Rectal smooth muscle tissue (tissue), 1 donor: ENCODE measurements around the gene PGAP1.

Source experiments
- H3K27ac ChIP-seq: one replicate; pipeline ENCODE4 v1.7.0; 2013; ENCODE audit warnings: low read depth, low read length, inconsistent platforms
- H3K27me3 ChIP-seq: one replicate; pipeline ENCODE4 v1.7.0; 2013; ENCODE audit warnings: low read length; ENCODE audit not compliant: control insufficient read depth, insufficient read depth
- H3K36me3 ChIP-seq: one replicate; pipeline ENCODE4 v1.7.0; 2013; ENCODE audit warnings: low read length; ENCODE audit not compliant: control insufficient read depth, insufficient read depth
- H3K4me1 ChIP-seq: one replicate; pipeline ENCODE4 v1.7.0; 2013; ENCODE audit warnings: low read length; ENCODE audit not compliant: control insufficient read depth, insufficient read depth
- H3K4me3 ChIP-seq: one replicate; pipeline ENCODE4 v1.7.0; 2013; ENCODE audit warnings: low read length
- H3K9ac ChIP-seq: one replicate; pipeline ENCODE4 v1.7.0; 2013; ENCODE audit warnings: low read length

Gene PGAP1

GRCh38 chr2:196939371-196939770, 12.9 kb upstream of the PGAP1 start:
- no peaks in the 10 kb centered on the region for H3K27me3 ChIP-seq
- H3K27ac ChIP-seq: no peak overlapping the region
- no peaks in the 10 kb centered on the region for H3K36me3 ChIP-seq
- no peaks in the 10 kb centered on the region for H3K4me1 ChIP-seq
- H3K9ac ChIP-seq: no peak overlapping the region
- no peak overlapping the region for H3K4me3 ChIP-seq

DNA sequence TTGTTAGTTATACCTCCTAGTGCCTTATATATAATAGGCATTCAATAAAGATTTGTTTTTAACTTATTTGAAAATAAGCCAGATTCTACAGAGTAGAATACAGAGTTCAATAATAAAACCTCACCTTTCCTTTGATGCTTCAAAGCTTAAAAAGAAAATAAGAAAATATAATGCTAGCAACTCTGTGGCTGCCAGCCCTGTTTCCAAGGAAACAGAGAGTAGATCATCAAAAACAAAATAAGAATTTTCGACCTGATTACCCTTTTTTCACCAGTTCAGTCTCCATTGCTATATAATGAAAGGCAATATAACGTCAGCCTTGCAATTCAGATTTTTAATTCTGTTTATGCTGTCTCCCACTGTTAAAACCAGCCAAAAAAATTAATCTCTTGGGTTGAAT, 8.9 kb upstream of the PGAP1 start:
- Histone ChIP-seq H3K4me3 (no peak overlapping the region), H3K27me3 (no peaks in the 10 kb centered on the region), H3K27ac (no peak overlapping the region), H3K9ac (no peak overlapping the region), H3K4me1 (no peaks in the 10 kb centered on the region), H3K36me3 (no peaks in the 10 kb centered on the region)

DNA sequence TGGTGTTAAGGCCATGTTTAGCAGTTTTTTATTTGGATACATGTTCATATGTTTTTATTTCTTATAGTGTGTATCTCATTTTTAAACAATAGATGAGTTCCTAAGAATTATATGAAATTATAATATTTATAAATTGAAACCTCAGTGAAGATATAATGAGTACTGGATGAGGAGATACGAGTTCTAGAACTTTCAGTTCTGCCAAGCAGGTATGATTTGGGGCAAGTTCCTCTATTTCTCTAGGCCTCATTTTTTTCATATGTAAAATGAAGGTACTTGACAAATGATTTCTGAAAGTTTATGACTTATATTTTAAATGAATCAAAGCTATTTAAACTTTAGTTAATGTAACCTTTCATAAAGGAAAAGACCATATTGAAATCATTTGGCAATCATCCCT, 8.2 kb upstream of the PGAP1 start:
- Histone ChIP-seq H3K36me3 (no peaks in the 10 kb centered on the region), H3K9ac (no peak overlapping the region), H3K27ac (no peak overlapping the region), H3K4me3 (no peak overlapping the region), H3K27me3 (no peaks in the 10 kb centered on the region), H3K4me1 (no peaks in the 10 kb centered on the region)

DNA sequence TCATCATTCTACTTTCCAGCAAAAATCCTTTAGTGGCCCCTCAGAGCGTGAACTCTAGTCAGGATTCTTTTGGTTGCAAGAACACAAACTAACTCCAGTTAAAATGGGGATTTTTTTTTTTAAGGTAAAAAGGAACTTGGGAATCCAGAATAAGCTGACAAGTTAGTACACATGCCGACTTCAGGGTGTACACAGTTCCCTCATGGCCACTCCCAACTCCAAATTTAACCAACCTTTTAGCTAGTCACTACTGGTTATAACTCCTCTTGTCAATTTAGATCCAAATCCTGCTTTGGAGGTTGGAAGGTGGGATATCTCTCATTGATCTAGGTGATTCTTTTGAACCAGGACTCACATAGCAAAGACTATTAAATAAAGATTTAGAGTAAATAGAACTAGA, 5.0 kb upstream of the PGAP1 start:
- Histone ChIP-seq H3K4me3 (no peak overlapping the region), H3K27ac (no peak overlapping the region), H3K27me3 (no peaks in the 10 kb centered on the region), H3K9ac (no peak overlapping the region), H3K4me1 (peaks cover 3% of the 10 kb centered on the region), H3K36me3 (no peaks in the 10 kb centered on the region)

DNA sequence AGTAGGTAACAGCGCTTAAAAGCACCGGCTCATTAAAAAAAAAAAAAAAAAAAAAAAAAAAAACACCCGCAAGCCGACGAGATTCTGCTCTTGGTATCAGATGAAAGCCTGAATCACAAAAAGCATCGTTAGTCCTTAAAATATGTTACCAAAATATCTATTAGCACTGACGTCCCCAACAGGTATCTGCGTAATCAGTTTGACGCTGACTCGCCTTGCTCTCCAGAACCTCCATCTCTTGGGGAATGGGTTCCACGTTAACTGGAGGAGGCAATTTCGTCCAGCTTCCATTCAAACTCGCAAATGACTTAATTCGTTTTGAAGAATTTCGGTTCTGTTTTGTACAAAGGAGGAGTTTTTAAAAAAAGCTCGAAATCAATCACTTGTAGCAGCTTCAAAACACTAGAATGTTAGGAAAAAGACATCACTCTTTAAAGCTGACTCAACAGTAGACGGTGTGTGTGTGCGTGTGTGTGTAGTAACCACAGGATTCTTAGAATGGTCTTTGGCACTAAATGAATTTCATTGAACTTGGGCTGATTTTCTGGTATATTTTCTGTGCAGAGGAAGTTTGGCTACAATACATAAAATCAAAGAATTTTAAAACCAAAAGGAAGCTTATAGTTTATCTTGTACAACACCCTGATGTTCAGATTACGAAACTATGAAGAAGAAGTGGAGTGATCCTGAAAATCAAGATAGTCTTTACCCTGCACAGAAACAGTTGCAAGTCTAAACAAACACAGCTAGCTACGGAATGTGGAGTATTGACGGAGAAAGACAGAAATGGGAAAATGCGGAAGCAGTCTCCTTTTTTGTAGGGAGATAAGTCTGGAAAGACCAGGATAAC, 1.1 kb upstream of the PGAP1 start:
- Histone ChIP-seq H3K27me3 (no peaks in the 10 kb centered on the region), H3K9ac (peak overlapping the region; percentile 92), H3K36me3 (no peaks in the 10 kb centered on the region), H3K27ac (peak overlapping the region; percentile 78), H3K4me1 (peaks cover 5% of the 10 kb centered on the region), H3K4me3 (peak overlapping the region; percentile 97)

DNA sequence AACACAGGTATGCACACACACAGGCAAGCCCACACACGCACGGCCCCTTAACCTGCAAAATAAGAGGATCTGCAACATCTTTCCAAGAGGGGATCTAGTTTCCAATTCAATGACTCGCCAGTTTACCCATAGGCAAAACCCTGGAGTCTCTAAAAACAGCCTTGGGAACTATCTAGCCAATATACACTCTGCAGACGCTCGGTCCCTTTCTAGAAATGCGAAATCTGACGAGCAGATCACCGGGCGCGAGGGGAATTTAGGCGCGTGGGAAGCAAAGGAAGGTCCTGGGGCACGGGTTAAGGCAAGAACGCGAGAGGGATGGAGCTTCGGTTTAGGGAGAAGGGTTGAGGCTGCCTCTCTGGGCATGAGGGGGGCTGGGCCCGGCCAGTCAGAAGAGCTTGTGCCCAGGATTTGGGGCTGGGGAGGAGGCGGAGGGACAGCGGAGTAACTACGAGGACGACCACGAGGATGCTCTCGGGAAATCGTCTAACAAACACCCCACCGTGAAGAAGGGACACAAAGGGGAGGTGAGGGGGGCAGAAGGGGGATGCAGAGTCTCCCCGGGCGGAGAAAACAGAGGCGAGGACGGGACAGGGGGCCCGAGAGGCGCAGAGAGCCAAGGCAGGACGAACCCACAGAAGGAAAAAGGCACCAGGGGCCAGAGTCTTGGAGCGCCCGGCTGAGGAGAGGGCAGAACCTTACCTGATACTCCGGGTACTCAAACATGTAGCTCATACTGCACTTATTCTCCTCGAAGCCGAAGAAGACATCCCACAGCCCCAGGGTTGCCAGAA, 542 bp downstream of the PGAP1 start:
- Histone ChIP-seq H3K27me3 (no peaks in the 10 kb centered on the region), H3K36me3 (no peaks in the 10 kb centered on the region), H3K27ac (peak overlapping the region; percentile 78), H3K4me3 (peak overlapping the region; percentile 91), H3K4me1 (peaks cover 5% of the 10 kb centered on the region), H3K9ac (peak overlapping the region; percentile 49)

- no peaks in the 10 kb centered on the region for H3K36me3 ChIP-seq
- peak overlapping the region; percentile 49 for H3K9ac ChIP-seq
- peaks cover 5% of the 10 kb centered on the region for H3K4me1 ChIP-seq
- peak overlapping the region; percentile 91 for H3K4me3 ChIP-seq
- H3K27me3 ChIP-seq: no peaks in the 10 kb centered on the region
- peak overlapping the region; percentile 78 for H3K27ac ChIP-seq
Measured at GRCh38 chr2:196925051-196925767, 1.3 kb downstream of the PGAP1 start.

GRCh38 chr2:196924051-196924450, 2.5 kb downstream of the PGAP1 start:
- no peak overlapping the region for H3K9ac ChIP-seq
- H3K27me3 ChIP-seq: no peaks in the 10 kb centered on the region
- peaks cover 5% of the 10 kb centered on the region for H3K4me1 ChIP-seq
- no peak overlapping the region for H3K27ac ChIP-seq
- H3K36me3 ChIP-seq: no peaks in the 10 kb centered on the region
- no peak overlapping the region for H3K4me3 ChIP-seq

DNA sequence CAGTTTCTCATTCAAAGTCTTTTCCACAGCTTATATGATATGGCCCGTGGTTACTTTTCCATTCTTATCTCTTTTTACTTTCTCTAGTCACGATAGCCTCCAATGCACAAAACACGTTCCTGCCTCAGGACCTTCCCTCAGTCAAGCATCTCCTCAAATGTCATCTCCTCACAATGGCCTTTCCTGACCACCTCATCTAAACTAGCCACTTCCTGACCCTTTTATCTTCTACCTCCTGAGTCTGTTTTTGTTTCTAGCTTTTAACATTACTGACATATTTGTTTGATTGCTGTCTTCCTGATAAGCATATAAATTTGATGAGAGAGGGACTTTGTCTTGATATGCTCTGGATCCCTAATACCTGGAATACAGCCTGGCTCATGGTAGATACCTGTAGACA, 7.6 kb downstream of the PGAP1 start:
- Histone ChIP-seq H3K27ac (no peak overlapping the region), H3K9ac (no peak overlapping the region), H3K36me3 (no peaks in the 10 kb centered on the region), H3K4me1 (no peaks in the 10 kb centered on the region), H3K27me3 (no peaks in the 10 kb centered on the region), H3K4me3 (no peak overlapping the region)

- Histone ChIP-seq H3K9ac (no peak overlapping the region), H3K4me1 (no peaks in the 10 kb centered on the region), H3K27me3 (no peaks in the 10 kb centered on the region), H3K4me3 (no peak overlapping the region), H3K27ac (no peak overlapping the region), H3K36me3 (no peaks in the 10 kb centered on the region)
Measured at GRCh38 chr2:196917802-196918201, 8.7 kb downstream of the PGAP1 start.

- no peaks in the 10 kb centered on the region for H3K4me1 ChIP-seq
- no peak overlapping the region for H3K4me3 ChIP-seq
- H3K27me3 ChIP-seq: no peaks in the 10 kb centered on the region
- H3K9ac ChIP-seq: no peak overlapping the region
- no peak overlapping the region for H3K27ac ChIP-seq
- H3K36me3 ChIP-seq: no peaks in the 10 kb centered on the region
Measured at GRCh38 chr2:196915507-196916189, 10.9 kb downstream of the PGAP1 start.
